SK-N-SH (cell line): Measurements from ENCODE around the gene CDC42. TPM values are rescaled to one million over a fixed set of nuclear protein-coding genes. Genes with fewer than 3 reads are reported as not detected.

Experiments
- CTCF ChIA-PET: fragments of 300-600, 350-600 bp; formaldehyde crosslinking; extraction: SDS; loops from one replicate; lab custom pipeline; 2021; lab: Yijun Ruan, JAX
- POLR2A ChIA-PET: fragments of 350-600 bp; sonication (Branson Sonifier 250); formaldehyde crosslinking; extraction: SDS; loops from one replicate; lab custom pipeline; 2020; ENCODE audit warnings: antibody characterized with exemption, inconsistent platforms; lab: Yijun Ruan, JAX
- DNase-seq: peaks from one replicate; pipeline ENCODE4 v3.0.0; 2012
- H2AFZ ChIP-seq: fragments of 200-600 bp; sonication (generic); 2 replicates; pipeline ENCODE4 v1.8.1; 2016; ENCODE audit warnings: antibody characterized with exemption, mild to moderate bottlenecking, low read depth
- H3F3A ChIP-seq: fragments of 200-600 bp; sonication (generic); replicated peaks from 2 replicates; pipeline ENCODE3; 2016; ENCODE audit warnings: antibody characterized with exemption, mild to moderate bottlenecking; ENCODE audit not compliant: insufficient read depth
- H3K27ac ChIP-seq, 2 experiments: fragments of 200-500 bp in 1 of 2; fragments of 200-600 bp in 1 of 2; sonication (Bioruptor generic) in 1 of 2; sonication (generic), shearing (Covaris generic) in 1 of 2; 2 replicates each; pipeline versions ENCODE4 v1.5.1 to v1.6.1; 2014 to 2016; ENCODE audit warnings: low read depth in 2 of 2, inconsistent platforms in 1 of 2, low read length in 1 of 2, mild to moderate bottlenecking in 1 of 2, mixed read lengths in 1 of 2
- H3K27me3 ChIP-seq: fragments of 200-600 bp; sonication (generic), shearing (Covaris generic); 2 replicates; pipeline ENCODE4 v1.6.1; 2016; ENCODE audit warnings: mixed run types; ENCODE audit not compliant: insufficient read depth
- H3K36me3 ChIP-seq, 2 experiments: fragments of 200-500 bp in 1 of 2; fragments of 200-600 bp in 1 of 2; sonication (Bioruptor generic) in 1 of 2; sonication (generic) in 1 of 2; replicated peaks in 1 of 2; 2 replicates each; pipeline versions ENCODE3 to v1.5.1; 2014 to 2016; ENCODE audit warnings: low read length in 1 of 2, mild to moderate bottlenecking in 1 of 2; ENCODE audit not compliant: insufficient read depth in 2 of 2, control insufficient read depth in 1 of 2
- H3K4me1 ChIP-seq, 2 experiments: fragments of 200-500 bp in 1 of 2; fragments of 200-600 bp in 1 of 2; sonication (Bioruptor generic) in 1 of 2; sonication (generic), shearing (Covaris generic) in 1 of 2; 2 replicates each; pipeline versions ENCODE4 v1.5.1 to v1.6.1; 2014 to 2016; ENCODE audit warnings: low read depth in 1 of 2, low read length in 1 of 2, mixed run types in 1 of 2; ENCODE audit not compliant: insufficient read depth in 2 of 2, control insufficient read depth in 1 of 2
- H3K4me2 ChIP-seq: fragments of 200-600 bp; sonication (generic), shearing (Covaris generic); 2 replicates; pipeline ENCODE4 v1.6.1; 2017; ENCODE audit warnings: mixed run types
- H3K4me3 ChIP-seq, 2 experiments: fragments of 200-500 bp in 1 of 2; fragments of 200-600 bp in 1 of 2; sonication (Bioruptor generic) in 1 of 2; sonication (generic), shearing (Covaris generic) in 1 of 2; 2 replicates each; pipeline versions ENCODE4 v1.5.1 to v1.8.1; 2014 to 2016; ENCODE audit warnings: low read depth in 2 of 2, inconsistent platforms in 1 of 2, low read length in 1 of 2, mild to moderate bottlenecking in 1 of 2, mixed read lengths in 1 of 2, moderate library complexity in 1 of 2
- H3K79me2 ChIP-seq: fragments of 200-600 bp; sonication (generic); 2 replicates; pipeline ENCODE4 v1.8.1; 2017; ENCODE audit warnings: mild to moderate bottlenecking; ENCODE audit not compliant: insufficient read depth
- H3K9ac ChIP-seq: fragments of 200-600 bp; sonication (generic); 2 replicates; pipeline ENCODE4 v1.6.1; 2017; ENCODE audit warnings: mixed run types
- H3K9me2 ChIP-seq: fragments of 200-600 bp; sonication (generic); 2 replicates; pipeline ENCODE4 v1.6.1; 2017; ENCODE audit warnings: mixed run types
- H3K9me3 ChIP-seq: fragments of 200-600 bp; sonication (generic); 2 replicates; pipeline ENCODE4 v1.6.1; 2017; ENCODE audit warnings: mixed run types, mild to moderate bottlenecking, moderate library complexity
- H4K20me1 ChIP-seq: fragments of 200-600 bp; sonication (generic); 2 replicates; pipeline ENCODE4 v1.6.1; 2017; ENCODE audit warnings: mild to moderate bottlenecking, mixed run types; ENCODE audit not compliant: insufficient read depth
- CHD2 ChIP-seq: fragments of 150-350 bp; IDR thresholded peaks from 2 replicates; pipeline ENCODE4 v1.6.1; 2018; ENCODE audit warnings: low read length; ENCODE audit not compliant: partially characterized antibody
- FOSL2 ChIP-seq: IDR thresholded peaks from 2 replicates; pipeline ENCODE4 v1.4.0; 2012; ENCODE audit warnings: low read depth, mild to moderate bottlenecking, moderate library complexity, borderline replicate concordance
- FOXJ3 ChIP-seq: sonication (generic); formaldehyde crosslinking; IDR thresholded peaks from 2 replicates; pipeline ENCODE4 v1.5.1; 2020; ENCODE audit warnings: mild to moderate bottlenecking, missing genetic modification reagents
- JUND ChIP-seq: IDR thresholded peaks from 2 replicates; pipeline ENCODE4 v1.4.0; 2012
- MEF2A ChIP-seq: IDR thresholded peaks from 2 replicates; pipeline ENCODE4 v1.4.0; 2012; ENCODE audit warnings: low read depth, borderline replicate concordance
- MXI1 ChIP-seq: IDR thresholded peaks from 2 replicates; pipeline ENCODE4 v1.6.1; 2012; ENCODE audit warnings: mild to moderate bottlenecking, low read depth, low read length, improper control_type of control experiment
- NFIC ChIP-seq: IDR thresholded peaks from 2 replicates; pipeline ENCODE4 v1.4.0; 2012; ENCODE audit warnings: borderline replicate concordance
- POLR2AphosphoS5 ChIP-seq: IDR thresholded peaks from 2 replicates; pipeline ENCODE4 v1.6.1; 2012; ENCODE audit warnings: low read depth, low read length
- REST ChIP-seq: IDR thresholded peaks from 2 replicates; pipeline ENCODE4 v1.6.1; 2012; ENCODE audit warnings: mild to moderate bottlenecking, low read depth, low read length, moderate library complexity
- RFX5 ChIP-seq: IDR thresholded peaks from 2 replicates; pipeline ENCODE4 v1.6.1; 2012; ENCODE audit warnings: mild to moderate bottlenecking, improper control_type of control experiment, low read length
- RXRA ChIP-seq: IDR thresholded peaks from 2 replicates; pipeline ENCODE4 v1.4.0; 2012; ENCODE audit warnings: low read depth, mild to moderate bottlenecking, borderline replicate concordance
- SIN3A ChIP-seq: IDR thresholded peaks from 2 replicates; pipeline ENCODE4 v1.6.1; 2012; ENCODE audit warnings: low read depth, mild to moderate bottlenecking, low read length, moderate library complexity, borderline replicate concordance
- TAF1 ChIP-seq: IDR thresholded peaks from 2 replicates; pipeline ENCODE4 v1.6.1; 2012; ENCODE audit warnings: low read depth, mild to moderate bottlenecking, low read length, moderate library complexity, borderline replicate concordance
- TCF12 ChIP-seq: IDR thresholded peaks from 2 replicates; pipeline ENCODE4 v1.4.0; 2012
- USF2 ChIP-seq: fragments of 150-350 bp; IDR thresholded peaks from 2 replicates; pipeline ENCODE4 v1.6.1; 2017; ENCODE audit warnings: antibody characterized with exemption, low read length, low read depth, borderline replicate concordance
- YY1 ChIP-seq: IDR thresholded peaks from 2 replicates; pipeline ENCODE4 v1.4.0; 2012; ENCODE audit warnings: low read depth, mild to moderate bottlenecking
- ZBTB33 ChIP-seq: IDR thresholded peaks from 2 replicates; pipeline ENCODE4 v1.4.0; 2012; ENCODE audit warnings: low read depth, borderline replicate concordance
- WGBS: methylation state at CpG from one replicate; pipeline ENCODE4 v1.1.6; 2017; ENCODE audit warnings: low lambda C conversion rate; 5-methylcytosine and 5-hydroxymethylcytosine counted together
- polyA plus RNA-seq, 3 experiments: library from polyadenylated mRNA; depleted of rRNA; stranded (reverse); fragments of >200 nt; gene quantifications; 2 replicates each; pipeline ENCODE4 v1.2.3, GENCODE V29; 2012

Gene CDC42
- polyA plus RNA-seq, 1 of the 3 experiments (the other 2 are of a cell fraction): 113 TPM

GRCh38 chr1:22055463-22055862 is 3.0 kb downstream of the CDC42 start:
- Histone ChIP-seq H3K79me2 (peaks cover 77% of the 10 kb centered on the region), H3K36me3 (peaks cover 2 to 41% of the 10 kb centered on the region in 2 experiments)

GRCh38 chr1:22056043-22056442 is 3.5 kb downstream of the CDC42 start:
- H3K4me3 ChIP-seq: no peak overlapping the region
- H3F3A ChIP-seq: peaks cover 23% of the 10 kb centered on the region
- TF ChIP-seq SIN3A (no peak), YY1 (no peak), JUND (no peak), TCF12 (no peak), MXI1 (no peak), ZBTB33 (no peak), RXRA (no peak), TAF1 (no peak), FOXJ3 (CRISPR knock-in tag) (no peak), USF2 (no peak), RFX5 (no peak), POLR2AphosphoS5 (no peak)
- no peaks in the 10 kb centered on the region for H3K27me3 ChIP-seq
- H3K27ac ChIP-seq: peak overlapping the region in 1 of 2 experiments; percentile 8; a peak in 1 of 4 replicates
- CTCF ChIA-PET: interaction anchor here (1.0 to 1.4 kb wide), 2 partner anchors 49 to 361 kb away, joined by 3 to 5 read pairs; no protein-coding TSS in a partner anchor
- no peaks in the 10 kb centered on the region for H3K9me2 ChIP-seq
- H3K9me3 ChIP-seq: no peaks in the 10 kb centered on the region
- peaks cover 83% of the 10 kb centered on the region for H3K79me2 ChIP-seq
- peaks cover 5 to 10% of the 10 kb centered on the region in 2 experiments; a peak in 3 of 4 replicates for H3K4me1 ChIP-seq
- POLR2A ChIA-PET: no interaction called here
- DNase-seq: no peak
- H3K9ac ChIP-seq: no peak overlapping the region
- H4K20me1 ChIP-seq: peaks cover 77% of the 10 kb centered on the region
- peak overlapping the region; percentile 6; the same call in 1 of the 2 replicates for H3K4me2 ChIP-seq
- WGBS: 86% methylated on average over 1 of the region's 1 CpG
- peaks cover 2 to 41% of the 10 kb centered on the region in 2 experiments for H3K36me3 ChIP-seq
- H2AFZ ChIP-seq: no peak overlapping the region

More at GRCh38 chr1:22055463-22055862, 3.0 kb downstream of the CDC42 start:
- peaks cover 18% of the 10 kb centered on the region for H3F3A ChIP-seq
- POLR2A ChIA-PET: no interaction called here
- DNase-seq: no peak
- TF ChIP-seq CHD2 (no peak), FOXJ3 (CRISPR knock-in tag) (no peak), TCF12 (no peak), MEF2A (no peak), RXRA (no peak), NFIC (no peak), REST (no peak), FOSL2 (no peak), JUND (no peak)
- no peak overlapping the region for H2AFZ ChIP-seq
- peaks cover 71% of the 10 kb centered on the region for H4K20me1 ChIP-seq
- H3K4me1 ChIP-seq: peaks cover 5% of the 10 kb centered on the region in 2 experiments; a peak in 3 of 4 replicates
- no peaks in the 10 kb centered on the region for H3K9me3 ChIP-seq
- no peak overlapping the region for H3K27ac ChIP-seq
- H3K4me3 ChIP-seq: no peak overlapping the region
- no peak overlapping the region for H3K9ac ChIP-seq
- no peaks in the 10 kb centered on the region for H3K27me3 ChIP-seq
- no peaks in the 10 kb centered on the region for H3K9me2 ChIP-seq
- WGBS: 93% methylated on average over 6 of the region's 6 CpGs
- peak overlapping the region; percentile 40; the same call in 1 of the 2 replicates for H3K4me2 ChIP-seq
- CTCF ChIA-PET: interaction anchor here (1.4 kb wide), 1 partner anchor 49 kb away, joined by 3 read pairs; no protein-coding TSS in a partner anchor
